Measurements from ENCODE around the gene RPP40. TPM values are rescaled to one million over a fixed set of nuclear protein-coding genes. Genes with fewer than 3 reads are reported as not detected.

Gene RPP40
- total and polyA plus RNA-seq, 9 of the 15 experiments (the other 6 are each of a cell fraction or from before 2014, with no cell fraction given) = 22.6 to 114 (median 39.0) TPM

GRCh38 chr6:4973415-4973814 is 30.4 kb downstream of the RPP40 start:
- no peak for DNase-seq (ENCODE audit: extremely low read depth in 1 of 4, low spot score in 3 of 4)

DNA sequence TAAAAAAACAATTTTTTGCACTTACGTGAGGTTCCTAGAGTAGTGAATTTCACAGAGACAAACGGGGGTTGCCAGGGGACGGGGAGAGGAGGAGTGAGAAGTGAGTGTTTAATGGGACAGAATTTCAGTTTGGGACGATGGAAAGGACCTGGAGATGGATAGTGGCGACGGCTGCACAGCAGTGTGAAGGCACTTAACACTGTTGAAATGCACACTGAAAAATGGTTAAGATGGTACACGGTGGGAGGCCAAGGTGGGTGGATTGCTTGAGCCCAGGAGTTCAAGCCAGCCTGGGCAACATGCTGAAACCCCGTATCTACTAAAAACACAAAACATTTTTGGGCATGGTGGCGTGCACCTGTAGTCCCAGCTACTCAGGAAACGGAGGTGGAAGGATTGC is 31.4 kb downstream of the RPP40 start:
- ATAC-seq (no peak), DNase-seq (ENCODE audit: extremely low read depth in 1 of 4, low spot score in 3 of 4) (no peak), FAIRE-seq (no peak)
- no peak overlapping the region for H3K27ac ChIP-seq (ENCODE audit: extremely low read depth, low read depth, low read length)
- H3K9me3 ChIP-seq (replicated peaks; ENCODE audit: control insufficient read depth, insufficient read depth, low read depth, low read length) = no peaks in the 10 kb centered on the region
- H3K4me2 ChIP-seq (ENCODE audit: insufficient read depth, low read length) = no peak overlapping the region
- ChIA-PET POLR2A (interaction anchor here (0.8 to 1.0 kb wide), 2 partner anchors 15 to 30 kb away, joined by 3 read pairs; no protein-coding TSS in a partner anchor), CTCF (ENCODE audit: low intra/inter-chr PET ratio) (no interaction called here)
- peaks cover 14 to 49% of the 10 kb centered on the region in 2 experiments; a peak in 4 of 5 replicates for H3K27me3 ChIP-seq (ENCODE audit: control insufficient read depth in 2 of 2, insufficient read depth in 2 of 2, low read length in 2 of 2)
- WGBS (ENCODE audit: insufficient coverage, low coverage, missing lambda C conversion rate) = 27% methylated on average over 10 of the region's 10 CpGs
- H3K4me1 ChIP-seq (replicated peaks in 1 of 2; ENCODE audit: control insufficient read depth in 2 of 2, insufficient read depth in 2 of 2, low read length in 2 of 2) = peaks cover 0 to 8% of the 10 kb centered on the region in 2 experiments; a peak in 2 of 5 replicates
- no peak overlapping the region for H3K9ac ChIP-seq (ENCODE audit: insufficient read depth in 1 of 2, low read depth in 2 of 2, low read length in 2 of 2)
- H3K36me3 ChIP-seq (ENCODE audit: control insufficient read depth, insufficient read depth, low read length) = no peaks in the 10 kb centered on the region
- no peaks in the 10 kb centered on the region for H4K20me1 ChIP-seq (replicated peaks; ENCODE audit: control insufficient read depth, insufficient read depth, low read length)
- no peak overlapping the region for H3K4me3 ChIP-seq
- no peaks in the 10 kb centered on the region for H3K9me1 ChIP-seq (ENCODE audit: control insufficient read depth, insufficient read depth, low read length)
- no TSS peak for BruUV-seq (replicated peaks)
- no peak overlapping the region for H2AFZ ChIP-seq (ENCODE audit: low read depth, low read length)
- no peaks in the 10 kb centered on the region for H3K79me2 ChIP-seq (ENCODE audit: control insufficient read depth, insufficient read depth, low read length)
- in situ Hi-C loops (cut with MboI) (no loop called here), intact Hi-C loops (cut with micrococcal nuclease) (no loop called here)
- no peak for TF ChIP-seq PRPF4 (IDR thresholded peaks at IDR 0.05; ENCODE audit: insufficient read depth, low read depth, low read length, poor library complexity, severe bottlenecking)
- TF ChIP-seq TCF7L2 (IDR thresholded peaks at IDR 0.05; ENCODE audit: low read depth, low read length) = no peak
- TF ChIP-seq, protein P1, sequence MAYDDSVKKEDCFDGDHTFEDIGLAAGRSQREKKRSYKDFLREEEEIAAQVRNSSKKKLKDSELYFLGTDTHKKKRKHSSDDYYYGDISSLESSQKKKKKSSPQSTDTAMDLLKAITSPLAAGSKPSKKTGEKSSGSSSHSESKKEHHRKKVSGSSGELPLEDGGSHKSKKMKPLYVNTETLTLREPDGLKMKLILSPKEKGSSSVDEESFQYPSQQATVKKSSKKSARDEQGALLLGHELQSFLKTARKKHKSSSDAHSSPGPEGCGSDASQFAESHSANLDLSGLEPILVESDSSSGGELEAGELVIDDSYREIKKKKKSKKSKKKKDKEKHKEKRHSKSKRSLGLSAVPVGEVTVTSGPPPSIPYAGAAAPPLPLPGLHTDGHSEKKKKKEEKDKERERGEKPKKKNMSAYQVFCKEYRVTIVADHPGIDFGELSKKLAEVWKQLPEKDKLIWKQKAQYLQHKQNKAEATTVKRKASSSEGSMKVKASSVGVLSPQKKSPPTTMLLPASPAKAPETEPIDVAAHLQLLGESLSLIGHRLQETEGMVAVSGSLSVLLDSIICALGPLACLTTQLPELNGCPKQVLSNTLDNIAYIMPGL (CRISPR knock-in tag; IDR thresholded peaks at IDR 0.05) = no peak
- no peak for TF ChIP-seq CCNT2 (IDR thresholded peaks at IDR 0.05; ENCODE audit: borderline replicate concordance, extremely low read depth, insufficient read length, low read depth, low read length)
- TF ChIP-seq, protein P2, sequence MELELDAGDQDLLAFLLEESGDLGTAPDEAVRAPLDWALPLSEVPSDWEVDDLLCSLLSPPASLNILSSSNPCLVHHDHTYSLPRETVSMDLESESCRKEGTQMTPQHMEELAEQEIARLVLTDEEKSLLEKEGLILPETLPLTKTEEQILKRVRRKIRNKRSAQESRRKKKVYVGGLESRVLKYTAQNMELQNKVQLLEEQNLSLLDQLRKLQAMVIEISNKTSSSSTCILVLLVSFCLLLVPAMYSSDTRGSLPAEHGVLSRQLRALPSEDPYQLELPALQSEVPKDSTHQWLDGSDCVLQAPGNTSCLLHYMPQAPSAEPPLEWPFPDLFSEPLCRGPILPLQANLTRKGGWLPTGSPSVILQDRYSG (tag; conservative IDR thresholded peaks at IDR 0.05; ENCODE audit: low read depth) = no peak
- no peak for TF ChIP-seq CHD1 (IDR thresholded peaks at IDR 0.05; ENCODE audit: low read length)
- TF ChIP-seq MCM3 (IDR thresholded peaks at IDR 0.05) = 0 out of 2 replicates have a peak, but pooled peaks have one; percentile 36
- no peak for TF ChIP-seq DDX20 (tag; IDR thresholded peaks at IDR 0.05; ENCODE audit: low read depth)

More at GRCh38 chr6:4973415-4973814, 30.4 kb downstream of the RPP40 start:
- intact Hi-C loops (cut with micrococcal nuclease) (no loop called here), in situ Hi-C loops (cut with MboI) (no loop called here)
- Histone ChIP-seq H3K9ac (ENCODE audit: insufficient read depth in 1 of 2, low read depth in 2 of 2, low read length in 2 of 2) (no peak overlapping the region; a peak in 1 of 4 replicates), H3K79me2 (ENCODE audit: control insufficient read depth, insufficient read depth, low read length) (no peaks in the 10 kb centered on the region), H4K20me1 (replicated peaks; ENCODE audit: control insufficient read depth, insufficient read depth, low read length) (no peaks in the 10 kb centered on the region), H3K4me2 (ENCODE audit: insufficient read depth, low read length) (no peak overlapping the region), H3K36me3 (ENCODE audit: control insufficient read depth, insufficient read depth, low read length) (no peaks in the 10 kb centered on the region), H3K27ac (ENCODE audit: extremely low read depth, low read depth, low read length) (no peak overlapping the region), H3K4me3 (no peak overlapping the region), H3K4me1 (replicated peaks in 1 of 2; ENCODE audit: control insufficient read depth in 2 of 2, insufficient read depth in 2 of 2, low read length in 2 of 2) (peaks cover 4 to 8% of the 10 kb centered on the region in 2 experiments; a peak in 2 of 5 replicates), H2AFZ (ENCODE audit: low read depth, low read length) (peak overlapping the region; percentile 36; the same call in 1 of the 2 replicates), H3K27me3 (ENCODE audit: control insufficient read depth in 2 of 2, insufficient read depth in 2 of 2, low read length in 2 of 2) (peaks cover 14 to 47% of the 10 kb centered on the region in 2 experiments; a peak in 4 of 5 replicates), H3K9me1 (ENCODE audit: control insufficient read depth, insufficient read depth, low read length) (no peaks in the 10 kb centered on the region), H3K9me3 (replicated peaks; ENCODE audit: control insufficient read depth, insufficient read depth, low read depth, low read length) (no peaks in the 10 kb centered on the region; the same call in 1 of the 2 replicates)
- BruUV-seq (replicated peaks) = TSS peak; percentile 59
- no peak for ATAC-seq
- CTCF ChIA-PET (ENCODE audit: low intra/inter-chr PET ratio) = no interaction called here
- POLR2A ChIA-PET = interaction anchor here (1.0 kb wide), 1 partner anchor 14 kb away, joined by 3 read pairs; no protein-coding TSS in a partner anchor
- 48% methylated on average over 13 of the region's 13 CpGs for WGBS (ENCODE audit: insufficient coverage, low coverage, missing lambda C conversion rate)
- TF ChIP-seq EHMT2 (IDR thresholded peaks at IDR 0.05) = no peak
- TF ChIP-seq TCF15 (CRISPR knock-in tag; IDR thresholded peaks at IDR 0.05) = no peak
- TF ChIP-seq ZKSCAN1 (IDR thresholded peaks at IDR 0.05; ENCODE audit: low read depth, low read length) = peak; percentile 16; the same call in 1 of the 2 replicates
- FAIRE-seq = no peak

Data from K562 (cell line).